ENCODE data around the gene ZNF770.

DNA sequence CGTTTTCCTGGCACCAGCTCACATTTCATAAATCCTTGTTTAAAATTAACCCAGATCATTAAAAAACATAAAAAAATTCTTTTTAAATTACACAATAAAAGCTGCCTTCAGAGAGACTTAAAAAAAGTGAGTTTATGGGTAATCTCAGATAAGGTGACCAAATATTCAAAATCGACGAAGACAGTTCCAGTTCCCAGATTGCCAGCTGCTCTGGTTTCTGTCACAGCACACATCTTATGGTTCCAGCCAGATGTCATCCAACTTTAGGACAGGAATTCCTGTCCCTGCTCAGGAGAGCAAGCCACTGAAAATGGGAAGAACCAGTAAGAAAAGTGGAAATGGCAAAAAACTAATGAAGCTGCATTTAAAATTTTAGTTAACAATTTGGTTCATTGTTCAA lies 15.8 kb upstream of the ZNF770 start:
- TF ChIP-seq, protein P1, sequence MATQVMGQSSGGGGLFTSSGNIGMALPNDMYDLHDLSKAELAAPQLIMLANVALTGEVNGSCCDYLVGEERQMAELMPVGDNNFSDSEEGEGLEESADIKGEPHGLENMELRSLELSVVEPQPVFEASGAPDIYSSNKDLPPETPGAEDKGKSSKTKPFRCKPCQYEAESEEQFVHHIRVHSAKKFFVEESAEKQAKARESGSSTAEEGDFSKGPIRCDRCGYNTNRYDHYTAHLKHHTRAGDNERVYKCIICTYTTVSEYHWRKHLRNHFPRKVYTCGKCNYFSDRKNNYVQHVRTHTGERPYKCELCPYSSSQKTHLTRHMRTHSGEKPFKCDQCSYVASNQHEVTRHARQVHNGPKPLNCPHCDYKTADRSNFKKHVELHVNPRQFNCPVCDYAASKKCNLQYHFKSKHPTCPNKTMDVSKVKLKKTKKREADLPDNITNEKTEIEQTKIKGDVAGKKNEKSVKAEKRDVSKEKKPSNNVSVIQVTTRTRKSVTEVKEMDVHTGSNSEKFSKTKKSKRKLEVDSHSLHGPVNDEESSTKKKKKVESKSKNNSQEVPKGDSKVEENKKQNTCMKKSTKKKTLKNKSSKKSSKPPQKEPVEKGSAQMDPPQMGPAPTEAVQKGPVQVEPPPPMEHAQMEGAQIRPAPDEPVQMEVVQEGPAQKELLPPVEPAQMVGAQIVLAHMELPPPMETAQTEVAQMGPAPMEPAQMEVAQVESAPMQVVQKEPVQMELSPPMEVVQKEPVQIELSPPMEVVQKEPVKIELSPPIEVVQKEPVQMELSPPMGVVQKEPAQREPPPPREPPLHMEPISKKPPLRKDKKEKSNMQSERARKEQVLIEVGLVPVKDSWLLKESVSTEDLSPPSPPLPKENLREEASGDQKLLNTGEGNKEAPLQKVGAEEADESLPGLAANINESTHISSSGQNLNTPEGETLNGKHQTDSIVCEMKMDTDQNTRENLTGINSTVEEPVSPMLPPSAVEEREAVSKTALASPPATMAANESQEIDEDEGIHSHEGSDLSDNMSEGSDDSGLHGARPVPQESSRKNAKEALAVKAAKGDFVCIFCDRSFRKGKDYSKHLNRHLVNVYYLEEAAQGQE (IDR thresholded peaks at IDR 0.05; ENCODE audit: insufficient read depth in 1 of 2, low read depth in 2 of 2, low read length in 2 of 2), result no peak
- TF ChIP-seq SIN3A (IDR thresholded peaks at IDR 0.05; ENCODE audit: borderline replicate concordance, insufficient read depth, low read length), result no peak
